DMS79 treated with DMSO at 0.1 percent for 48 hours (cell line): ENCODE results near the gene DLGAP4.

ENCODE experiments used
- DNase-seq: peaks from one replicate; lab custom pipeline; 2025; lab: John Stamatoyannopoulos, UW

Gene DLGAP4

GRCh38 chr20:36308353-36308752, 2.2 kb downstream of the DLGAP4 start:
- DNase-seq, result no peak

DNA sequence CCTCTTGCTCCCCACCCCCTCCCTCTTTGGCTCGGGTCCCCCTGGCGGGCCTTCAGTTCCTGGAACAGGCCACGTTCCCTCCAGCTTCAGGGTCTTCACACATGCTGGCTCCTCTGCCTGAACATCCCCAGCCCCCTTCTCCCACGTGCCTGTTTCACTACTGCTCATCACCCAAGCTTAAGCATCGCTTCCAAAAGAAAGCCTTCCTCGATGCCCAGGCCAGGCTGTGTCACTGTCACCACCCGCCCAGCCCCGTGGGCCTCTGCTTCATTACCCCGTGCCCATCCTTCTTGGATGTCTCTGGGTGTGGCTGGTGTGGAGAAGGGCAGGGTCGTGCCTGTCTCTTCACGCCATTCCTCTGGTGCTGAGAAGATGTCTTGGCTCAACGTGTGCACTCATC, 2.8 kb downstream of the DLGAP4 start:
- no peak for DNase-seq

DNA sequence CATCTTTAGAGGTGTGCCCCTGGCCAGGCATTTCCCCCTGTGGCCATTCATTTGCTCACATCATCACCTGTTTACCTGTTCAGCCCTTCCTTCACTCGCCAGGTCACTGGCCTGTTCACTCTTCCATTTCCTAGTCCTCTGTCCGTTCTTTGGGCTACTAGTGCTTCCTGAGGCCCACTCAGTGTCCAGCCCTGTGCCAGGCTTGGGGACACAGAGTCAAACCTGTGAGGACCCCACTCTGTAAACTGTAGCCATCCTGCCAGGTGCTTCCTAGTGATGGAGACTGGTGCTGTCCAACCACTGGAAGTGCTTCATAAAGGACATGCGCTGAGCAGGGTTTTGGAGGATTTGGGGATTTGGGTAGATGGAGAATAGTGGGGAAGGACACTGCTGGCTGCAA, 3.5 kb downstream of the DLGAP4 start:
- no peak for DNase-seq

GRCh38 chr20:36310215-36310981, 4.3 kb downstream of the DLGAP4 start:
- no peak for DNase-seq

- no peak for DNase-seq
Measured at GRCh38 chr20:36311141-36311853, 5.2 kb downstream of the DLGAP4 start.

GRCh38 chr20:36311854-36312723, 6.0 kb downstream of the DLGAP4 start:
- no peak for DNase-seq

- DNase-seq, result no peak
Measured at GRCh38 chr20:36312724-36313441, 6.7 kb downstream of the DLGAP4 start.

DNA sequence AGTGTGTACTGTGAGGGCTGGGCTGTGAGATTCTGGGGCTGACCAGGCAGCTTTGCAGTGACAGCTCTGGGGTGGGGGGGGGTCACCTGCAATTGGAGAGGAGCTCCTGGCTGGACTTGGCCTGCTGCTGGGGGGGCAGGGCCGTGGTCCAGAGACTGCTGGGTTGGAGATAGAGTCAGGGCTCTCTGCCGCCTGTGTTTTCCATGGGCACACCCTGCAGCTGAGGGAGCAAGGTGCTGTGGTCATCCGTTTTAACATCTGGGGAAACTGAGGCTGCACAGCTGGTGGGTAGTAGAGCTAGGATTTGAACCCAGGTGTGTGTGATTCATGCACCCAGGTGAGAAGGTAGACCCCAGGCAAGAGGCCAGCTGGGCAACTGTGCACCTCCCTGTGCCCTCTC, 7.3 kb downstream of the DLGAP4 start:
- DNase-seq, result no peak

GRCh38 chr20:36313926-36314325, 7.8 kb downstream of the DLGAP4 start:
- no peak for DNase-seq

DNA sequence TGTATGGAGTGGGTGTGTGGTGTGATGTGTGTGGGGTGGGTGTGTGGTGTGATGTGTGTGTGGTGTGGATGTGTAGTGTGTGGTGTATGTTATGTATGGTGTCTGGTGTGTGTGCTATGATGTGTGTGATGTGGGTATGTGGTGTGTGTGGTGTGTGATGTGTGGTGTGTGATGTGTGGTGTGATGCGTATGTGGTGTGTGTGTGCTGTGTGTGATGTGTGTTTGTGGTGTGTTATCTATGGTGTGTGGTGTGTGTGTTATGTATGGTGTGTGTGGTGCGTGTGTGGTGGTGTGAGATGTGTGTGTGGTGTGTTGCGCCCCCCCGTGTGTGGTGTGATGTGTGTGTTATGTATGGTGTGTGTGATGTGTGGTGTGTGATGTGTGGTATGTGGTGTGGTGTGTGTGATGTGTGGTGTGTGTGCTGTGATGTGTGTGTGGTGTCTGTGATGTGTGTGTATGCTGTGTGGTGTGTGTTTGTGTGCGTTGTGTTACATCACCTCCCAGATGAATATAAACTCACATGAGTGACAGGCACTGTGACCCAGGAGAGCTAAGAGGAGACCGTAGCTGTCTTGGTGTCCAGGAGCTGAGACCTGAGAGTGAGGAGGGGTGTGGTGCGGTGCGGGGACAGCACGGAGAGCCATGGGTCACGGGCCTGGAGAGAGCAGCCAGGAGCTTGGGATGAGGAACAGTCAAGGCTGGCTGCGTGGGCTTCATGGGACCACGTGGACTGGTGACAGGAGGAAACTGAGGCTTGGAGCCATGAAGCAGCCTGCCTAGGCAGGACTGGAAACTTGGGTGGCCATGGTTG, 8.8 kb downstream of the DLGAP4 start:
- no peak for DNase-seq

GRCh38 chr20:36315545-36316351, 9.6 kb downstream of the DLGAP4 start:
- no peak for DNase-seq

- DNase-seq, result no peak
Measured at GRCh38 chr20:36317675-36318074, 11.5 kb downstream of the DLGAP4 start.

- DNase-seq, result no peak
Measured at GRCh38 chr20:36318166-36318565, 12.0 kb downstream of the DLGAP4 start.

GRCh38 chr20:36319356-36320260, 13.5 kb downstream of the DLGAP4 start:
- DNase-seq, result no peak

DNA sequence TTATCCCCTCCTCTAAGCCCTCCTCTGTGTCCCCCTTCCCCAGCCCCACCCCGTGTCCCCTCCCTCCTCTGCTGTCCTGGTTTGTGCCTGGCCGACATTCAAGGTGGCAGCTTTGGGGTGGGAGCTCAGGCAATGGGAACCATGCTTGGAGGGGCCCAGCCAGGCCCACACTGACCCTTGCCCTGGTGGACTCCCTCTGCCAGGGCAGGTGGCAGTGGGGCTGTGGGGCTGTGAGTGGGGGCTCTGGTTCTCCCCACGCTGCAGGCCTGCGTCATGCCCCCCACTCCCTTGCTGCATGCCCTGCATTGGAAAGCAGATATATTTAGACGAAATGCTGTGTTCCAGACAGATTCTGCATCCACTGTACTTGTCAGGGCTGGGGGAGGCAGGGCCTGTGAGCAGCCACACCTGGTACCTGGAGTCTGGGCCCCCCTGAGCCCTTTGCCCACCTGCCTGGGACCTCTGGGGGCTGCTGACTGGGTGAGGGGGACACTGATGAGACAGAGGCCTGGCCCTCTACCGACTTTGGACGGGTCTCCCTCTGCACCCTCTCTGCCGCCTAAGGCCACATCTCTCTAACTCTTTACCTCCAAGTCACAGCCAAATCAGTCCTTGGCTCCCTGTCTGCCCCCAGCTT, 14.2 kb downstream of the DLGAP4 start:
- no peak for DNase-seq

DNA sequence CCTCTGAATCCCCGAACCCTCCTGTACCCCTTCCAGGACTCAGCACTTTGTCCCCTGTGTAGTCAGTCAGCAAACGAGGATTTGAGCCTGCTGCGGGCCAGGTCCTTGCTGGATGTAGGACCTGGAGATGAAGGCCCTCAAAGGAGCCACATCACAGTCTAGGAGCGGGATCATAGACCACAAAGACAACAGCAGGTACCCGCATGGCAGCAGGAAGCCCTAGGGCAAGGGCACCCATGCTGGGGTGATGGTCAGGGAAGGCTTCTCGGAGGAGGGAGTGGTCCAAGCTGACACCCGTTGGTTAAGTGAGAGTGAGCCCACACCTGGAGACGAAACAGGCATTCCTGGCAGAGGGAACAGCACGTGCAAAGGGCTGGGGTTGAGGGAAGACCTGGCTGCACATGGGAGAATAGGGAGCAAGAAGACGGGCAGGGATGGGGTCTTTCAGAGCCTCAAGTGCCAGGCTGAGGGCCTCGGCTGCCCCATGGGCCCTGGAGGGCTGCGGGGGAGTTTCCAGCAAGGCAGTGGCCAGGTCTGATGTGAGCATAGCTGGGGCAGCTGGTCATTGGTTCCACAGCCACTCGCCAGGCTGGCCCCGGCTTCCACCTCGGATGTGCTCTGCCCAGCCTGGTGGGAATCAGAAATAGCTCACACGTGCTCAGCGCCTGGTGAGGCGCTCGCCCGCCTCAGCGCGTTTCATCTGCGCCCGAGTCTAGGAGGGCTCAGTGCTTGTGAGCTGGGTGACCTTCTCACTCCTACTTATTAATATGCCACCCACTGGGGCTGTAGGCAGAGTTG, 15.0 kb downstream of the DLGAP4 start:
- no peak for DNase-seq

DNA sequence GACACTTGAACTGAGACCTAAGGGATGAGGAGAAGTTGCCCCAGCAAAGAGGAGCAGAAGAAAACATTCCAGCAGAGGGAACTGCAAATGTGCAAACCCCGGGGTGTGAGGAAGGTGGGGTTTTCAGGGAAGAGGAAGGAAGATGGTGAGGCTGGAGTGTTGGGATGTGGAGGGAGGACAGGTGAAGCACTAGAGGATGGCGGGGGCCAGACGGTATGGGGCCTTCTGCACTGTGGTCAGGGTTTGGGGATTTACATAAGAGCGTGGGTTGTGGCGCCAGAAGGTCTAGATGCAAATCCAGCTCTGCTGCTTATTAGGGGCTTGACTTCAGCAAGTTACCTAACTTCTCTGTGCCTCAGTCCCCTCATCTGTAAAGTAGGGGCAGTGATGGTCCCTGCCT, 16.0 kb downstream of the DLGAP4 start:
- no peak for DNase-seq

GRCh38 chr20:36330091-36330490, 24.0 kb downstream of the DLGAP4 start:
- no peak for DNase-seq
